HUES6 (cell line): Measurements from ENCODE around the gene DEFB131A.
"Not testable (repeated sequence)": the region's sequence is repeated elsewhere in the genome, so short reads cannot be mapped to it uniquely, and the experiment has no call there.

Experiments used
- H3K27ac ChIP-seq: 2 replicates; pipeline ENCODE4 v1.7.0; 2013; ENCODE audit warnings: low read depth, mild to moderate bottlenecking, low read length, inconsistent platforms
- H3K27me3 ChIP-seq: 2 replicates; pipeline ENCODE4 v1.6.1; 2013; ENCODE audit warnings: low read length; ENCODE audit not compliant: control insufficient read depth, insufficient read depth
- H3K36me3 ChIP-seq: 2 replicates; pipeline ENCODE4 v1.6.1; 2013; ENCODE audit warnings: low read length; ENCODE audit not compliant: control insufficient read depth, insufficient read depth
- H3K4me1 ChIP-seq: 2 replicates; pipeline ENCODE4 v1.6.1; 2013; ENCODE audit warnings: low read length; ENCODE audit not compliant: control insufficient read depth, insufficient read depth
- H3K4me3 ChIP-seq: 2 replicates; pipeline ENCODE4 v1.5.1; 2013; ENCODE audit warnings: low read depth, low read length
- H3K9ac ChIP-seq: one replicate; pipeline ENCODE4 v1.6.1; 2013; ENCODE audit warnings: mild to moderate bottlenecking, low read length
- H3K9me3 ChIP-seq: 2 replicates; pipeline ENCODE4 v1.6.1; 2013; ENCODE audit warnings: low read depth, low read length; ENCODE audit not compliant: control insufficient read depth, insufficient read depth

The DEFB131A gene

GRCh38 chr4:9454284-9454683 lies 10.1 kb downstream of the DEFB131A start:
- not testable (repeated sequence) for H3K27me3 ChIP-seq, H3K4me1 ChIP-seq, H3K36me3 ChIP-seq, H3K27ac ChIP-seq, H3K9ac ChIP-seq, H3K4me3 ChIP-seq, H3K9me3 ChIP-seq

- H3K4me1 ChIP-seq, H3K36me3 ChIP-seq, H3K27ac ChIP-seq, H3K27me3 ChIP-seq, H3K4me3 ChIP-seq, H3K9ac ChIP-seq, H3K9me3 ChIP-seq: not testable (repeated sequence)
These were observed 10.8 kb downstream of the DEFB131A start for GRCh38 chr4:9455046-9455445.

GRCh38 chr4:9479466-9479865 lies 35.3 kb downstream of the DEFB131A start:
- not testable (repeated sequence) for H3K4me1 ChIP-seq, H3K9me3 ChIP-seq, H3K27ac ChIP-seq, H3K36me3 ChIP-seq, H3K9ac ChIP-seq, H3K4me3 ChIP-seq
- H3K27me3 ChIP-seq = peaks cover 12% of the 10 kb centered on the region; the same call in 1 of the 2 replicates

GRCh38 chr4:9480066-9480465 lies 35.9 kb downstream of the DEFB131A start:
- H3K9ac ChIP-seq, H3K36me3 ChIP-seq, H3K27ac ChIP-seq, H3K4me3 ChIP-seq, H3K4me1 ChIP-seq, H3K9me3 ChIP-seq, H3K27me3 ChIP-seq: not testable (repeated sequence)

DNA sequence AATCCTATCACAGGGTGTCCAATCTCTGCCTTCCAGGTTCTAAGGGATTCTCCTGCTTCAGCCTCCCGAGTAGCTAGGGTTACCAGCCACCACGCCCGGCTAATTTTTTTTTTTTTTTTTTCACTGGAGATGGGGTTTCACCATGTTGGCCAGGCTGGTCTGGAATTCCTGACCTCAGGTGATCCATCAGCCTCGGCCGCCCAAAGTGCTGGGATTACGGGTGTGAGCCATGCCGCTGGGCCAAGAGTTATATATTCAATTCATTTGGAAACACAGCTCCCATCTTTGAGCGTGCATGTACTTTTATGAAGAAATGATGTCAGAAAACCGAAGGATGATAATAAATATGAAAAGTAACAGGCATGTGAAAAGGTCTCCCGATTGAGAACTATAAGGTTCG lies 38.7 kb downstream of the DEFB131A start:
- not testable (repeated sequence) for H3K9me3 ChIP-seq, H3K27ac ChIP-seq, H3K4me3 ChIP-seq, H3K9ac ChIP-seq, H3K36me3 ChIP-seq, H3K4me1 ChIP-seq, H3K27me3 ChIP-seq

- H3K36me3 ChIP-seq, H3K27me3 ChIP-seq, H3K9me3 ChIP-seq, H3K4me3 ChIP-seq, H3K27ac ChIP-seq, H3K9ac ChIP-seq, H3K4me1 ChIP-seq: not testable (repeated sequence)
These were observed 39.5 kb downstream of the DEFB131A start for GRCh38 chr4:9483682-9484081.

GRCh38 chr4:9486880-9487279 lies 42.7 kb downstream of the DEFB131A start:
- not testable (repeated sequence) for H3K27me3 ChIP-seq, H3K36me3 ChIP-seq, H3K9me3 ChIP-seq, H3K4me3 ChIP-seq, H3K9ac ChIP-seq, H3K4me1 ChIP-seq, H3K27ac ChIP-seq

DNA sequence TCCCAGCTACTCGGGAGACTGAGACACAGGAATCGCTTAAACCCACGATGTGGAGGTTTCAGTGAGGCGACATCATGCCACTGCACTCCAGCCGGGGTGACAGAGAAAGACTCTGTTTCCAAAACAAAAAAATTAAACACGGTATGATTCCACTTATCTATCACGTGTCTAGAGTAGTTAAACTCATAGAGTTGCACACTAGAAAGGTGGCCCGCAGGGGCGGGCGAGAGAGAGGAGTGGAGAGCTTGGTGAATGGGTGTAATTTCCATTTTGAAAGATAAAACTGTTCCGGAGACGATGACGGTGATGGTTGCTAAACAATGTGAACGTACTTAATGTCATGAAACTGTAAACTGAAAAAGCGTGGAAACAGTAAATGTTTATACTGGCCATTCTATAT lies 44.6 kb downstream of the DEFB131A start:
- H3K36me3 ChIP-seq, H3K27me3 ChIP-seq, H3K27ac ChIP-seq, H3K4me1 ChIP-seq, H3K4me3 ChIP-seq, H3K9me3 ChIP-seq, H3K9ac ChIP-seq: not testable (repeated sequence)

GRCh38 chr4:9490496-9490895 lies 46.3 kb downstream of the DEFB131A start:
- not testable (repeated sequence) for H3K36me3 ChIP-seq, H3K4me3 ChIP-seq, H3K27ac ChIP-seq

GRCh38 chr4:9490986-9491385 lies 46.8 kb downstream of the DEFB131A start:
- H3K4me1 ChIP-seq, H3K9me3 ChIP-seq, H3K9ac ChIP-seq, H3K36me3 ChIP-seq, H3K4me3 ChIP-seq, H3K27ac ChIP-seq: not testable (repeated sequence)
- peaks cover 14% of the 10 kb centered on the region; the same call in 1 of the 2 replicates for H3K27me3 ChIP-seq

More at GRCh38 chr4:9490496-9490895, 46.3 kb downstream of the DEFB131A start:
- H3K4me1 ChIP-seq, H3K9ac ChIP-seq, H3K9me3 ChIP-seq: not testable (repeated sequence)
- peaks cover 14% of the 10 kb centered on the region; the same call in 1 of the 2 replicates for H3K27me3 ChIP-seq

DNA sequence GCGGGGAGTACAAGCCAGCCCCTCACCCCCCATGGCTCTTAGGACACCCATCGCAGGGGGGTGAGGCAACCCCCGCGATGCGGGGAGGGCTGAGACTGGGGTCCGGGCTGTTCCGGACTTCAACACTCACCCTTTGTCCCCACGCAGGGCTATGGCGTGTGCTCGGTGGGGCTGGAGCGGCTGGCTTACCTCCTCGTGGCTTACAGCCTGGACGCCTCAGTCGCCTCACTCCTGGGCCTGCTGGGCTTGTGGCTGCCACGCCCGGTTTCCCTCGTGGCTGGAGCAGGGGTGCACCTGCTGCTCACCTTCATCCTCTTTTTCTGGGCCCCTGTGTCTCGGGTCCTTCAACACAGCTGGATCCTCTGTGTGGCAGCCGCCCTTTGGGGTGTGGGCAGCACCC lies 49.4 kb downstream of the DEFB131A start:
- not testable (repeated sequence) for H3K9ac ChIP-seq, H3K9me3 ChIP-seq, H3K27ac ChIP-seq, H3K36me3 ChIP-seq, H3K4me3 ChIP-seq, H3K4me1 ChIP-seq
- H3K27me3 ChIP-seq = peaks cover 34% of the 10 kb centered on the region

- not testable (repeated sequence) for H3K9ac ChIP-seq, H3K36me3 ChIP-seq, H3K9me3 ChIP-seq, H3K27ac ChIP-seq, H3K4me3 ChIP-seq, H3K4me1 ChIP-seq
- H3K27me3 ChIP-seq = peaks cover 41% of the 10 kb centered on the region
These were observed 50.2 kb downstream of the DEFB131A start for GRCh38 chr4:9494256-9495035.
